ENCODE data around the gene CACNA1B. TPM values are rescaled to one million over a fixed set of nuclear protein-coding genes. Genes with fewer than 3 reads are reported as not detected.
"Not testable (repeated sequence)": the region's sequence is repeated elsewhere in the genome, so short reads cannot be mapped to it uniquely, and the experiment has no call there.

CACNA1B gene
- total and polyA plus RNA-seq, 7 experiments from 2014 or later: 0.07 TPM; not detected in 6

DNA sequence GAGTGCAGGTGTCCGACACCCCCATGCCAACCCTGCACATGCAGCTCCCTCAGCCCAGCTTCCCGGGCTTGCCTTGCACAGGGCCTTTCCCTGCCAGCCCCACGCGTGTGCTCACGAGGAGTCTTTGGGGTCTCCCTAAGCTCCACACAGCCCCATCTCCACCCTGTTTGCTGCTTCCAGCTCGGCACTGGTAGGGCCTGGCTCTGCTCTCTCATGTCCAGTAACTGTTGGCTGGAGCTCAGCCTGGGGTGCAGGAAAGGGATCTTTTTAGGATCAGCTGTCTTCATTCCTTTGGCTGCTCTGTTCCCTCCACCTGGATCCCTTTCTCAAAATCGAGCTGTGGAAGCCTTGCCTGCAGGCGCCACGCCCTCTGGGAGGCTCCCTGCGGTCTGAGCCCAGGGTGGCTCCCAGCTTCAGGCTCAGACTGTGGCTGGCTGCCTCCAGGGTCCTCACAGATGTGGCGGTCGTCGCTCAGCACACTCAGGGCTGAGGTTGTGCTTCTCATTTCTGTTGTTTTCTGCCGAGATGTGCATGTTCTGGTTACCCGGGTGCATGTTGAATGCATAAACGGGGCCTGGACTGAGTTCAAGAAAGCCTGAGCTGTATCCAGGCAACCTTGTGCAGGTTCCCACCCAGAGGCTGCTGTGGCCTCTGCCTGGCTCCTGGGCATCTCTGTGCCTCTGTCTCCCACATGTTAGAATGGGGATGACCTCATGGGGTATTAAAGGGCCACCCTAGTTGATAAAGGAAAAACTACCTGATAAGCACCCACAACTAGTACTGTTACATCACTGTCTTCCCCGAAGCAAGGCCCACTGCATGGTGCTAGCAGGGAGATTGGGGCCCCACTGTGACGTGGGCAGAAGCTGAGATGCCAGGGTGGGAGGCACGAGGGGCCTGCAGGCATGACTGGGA is 4.3 kb downstream of the CACNA1B start:
- CTCF ChIA-PET: no interaction called here
- no peaks in the 10 kb centered on the region for H3K4me1 ChIP-seq (ENCODE audit: control insufficient read depth in 2 of 2, insufficient read depth in 2 of 2, low read length in 2 of 2)
- no peaks in the 10 kb centered on the region for H3K36me3 Mint-ChIP-seq
- H3K27me3 Mint-ChIP-seq: peaks cover 2 to 26% (median 11%) of the 10 kb centered on the region in 5 donors
- ATAC-seq (no peak), DNase-seq (no peak)
- H3K27ac Mint-ChIP-seq: no peak overlapping the region
- POLR2A ChIA-PET: no interaction called here
- H3K9me3 ChIP-seq (ENCODE audit: control insufficient read depth in 2 of 3, low read length in 3 of 3): no peaks in the 10 kb centered on the region
- peaks cover 0 to 4% (median 0%) of the 10 kb centered on the region in 7 donors for H3K4me1 Mint-ChIP-seq
- no peaks in the 10 kb centered on the region for H3K27me3 ChIP-seq (ENCODE audit: control insufficient read depth in 2 of 2, insufficient read depth in 2 of 2, low read length in 2 of 2)
- H3K27ac ChIP-seq (ENCODE audit: low read depth, low read length): no peak overlapping the region
- no peak overlapping the region for H3K4me3 Mint-ChIP-seq
- H3K4me3 ChIP-seq (ENCODE audit: low read length): no peak overlapping the region
- intact Hi-C loops (cut with micrococcal nuclease): no loop called here
- H3K9me3 Mint-ChIP-seq: peaks cover 0 to 2% (median 0%) of the 10 kb centered on the region in 11 donors
- no peaks in the 10 kb centered on the region for H3K36me3 ChIP-seq (ENCODE audit: control insufficient read depth in 2 of 3, insufficient read depth in 3 of 3, low read length in 3 of 3)

DNA sequence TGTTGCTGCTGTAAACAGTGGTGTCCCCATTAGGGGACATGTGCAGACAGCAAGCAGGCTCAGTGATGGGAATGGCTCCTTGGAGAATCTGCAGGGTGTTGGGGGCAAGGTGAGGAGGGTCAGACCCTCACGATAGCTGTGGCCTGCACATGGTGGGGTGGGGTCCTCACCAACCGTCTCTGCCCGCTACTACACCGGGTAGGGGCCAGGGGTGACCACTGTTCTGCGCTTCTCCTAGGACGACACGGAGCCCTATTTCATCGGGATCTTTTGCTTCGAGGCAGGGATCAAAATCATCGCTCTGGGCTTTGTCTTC is 4.9 kb downstream of the CACNA1B start:
- ChIA-PET CTCF (no interaction called here), POLR2A (no interaction called here)
- no peaks in the 10 kb centered on the region for H3K27me3 ChIP-seq (ENCODE audit: control insufficient read depth in 2 of 2, insufficient read depth in 2 of 2, low read length in 2 of 2)
- H3K4me1 Mint-ChIP-seq: peaks cover 0 to 4% (median 0%) of the 10 kb centered on the region in 7 donors
- H3K9me3 ChIP-seq (ENCODE audit: control insufficient read depth in 2 of 3, low read length in 3 of 3): no peaks in the 10 kb centered on the region
- peaks cover 0 to 2% (median 0%) of the 10 kb centered on the region in 11 donors for H3K9me3 Mint-ChIP-seq
- H3K4me1 ChIP-seq (ENCODE audit: control insufficient read depth in 2 of 2, insufficient read depth in 2 of 2, low read length in 2 of 2): no peaks in the 10 kb centered on the region
- no peak for ATAC-seq
- intact Hi-C loops (cut with micrococcal nuclease): no loop called here
- no peak overlapping the region for H3K4me3 ChIP-seq (ENCODE audit: low read length)
- no peak overlapping the region for H3K4me3 Mint-ChIP-seq
- H3K27ac ChIP-seq (ENCODE audit: low read depth, low read length): no peak overlapping the region
- peaks cover 2 to 26% (median 10%) of the 10 kb centered on the region in 5 donors for H3K27me3 Mint-ChIP-seq
- no peaks in the 10 kb centered on the region for H3K36me3 ChIP-seq (ENCODE audit: control insufficient read depth in 2 of 3, insufficient read depth in 3 of 3, low read length in 3 of 3)
- no peaks in the 10 kb centered on the region for H3K36me3 Mint-ChIP-seq
- no peak for DNase-seq
- no peak overlapping the region for H3K27ac Mint-ChIP-seq

DNA sequence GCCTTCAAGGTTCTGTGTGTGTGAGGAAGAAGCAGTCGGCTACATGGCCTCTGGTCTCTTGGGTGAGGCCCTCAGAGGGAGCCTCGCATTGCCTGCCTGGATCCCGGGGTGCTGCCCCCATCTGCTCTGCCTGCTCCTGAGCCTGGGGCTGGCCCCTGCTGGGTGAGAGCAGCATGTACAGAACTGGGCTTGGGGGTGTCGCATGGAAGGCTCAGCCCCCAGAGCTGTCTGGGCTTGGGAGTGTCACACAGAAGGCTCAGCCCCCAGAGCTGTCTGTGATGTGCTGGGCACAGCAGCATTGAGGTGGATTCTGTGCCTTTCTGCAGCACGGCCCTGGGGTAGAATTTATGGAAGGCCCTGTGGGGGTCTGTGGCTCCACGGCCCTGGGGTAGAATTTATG is 6.4 kb downstream of the CACNA1B start:
- H3K4me1 Mint-ChIP-seq; DNase-seq; CTCF ChIA-PET; H3K4me1 ChIP-seq (ENCODE audit: control insufficient read depth in 2 of 2, insufficient read depth in 2 of 2, low read length in 2 of 2); H3K9me3 ChIP-seq (ENCODE audit: control insufficient read depth in 2 of 3, low read length in 3 of 3); ATAC-seq; intact Hi-C loops (cut with micrococcal nuclease); H3K27ac Mint-ChIP-seq; H3K4me3 ChIP-seq (ENCODE audit: low read length); H3K4me3 Mint-ChIP-seq; H3K36me3 Mint-ChIP-seq; H3K36me3 ChIP-seq (ENCODE audit: control insufficient read depth in 2 of 3, insufficient read depth in 3 of 3, low read length in 3 of 3); POLR2A ChIA-PET; H3K27me3 ChIP-seq (ENCODE audit: control insufficient read depth in 2 of 2, insufficient read depth in 2 of 2, low read length in 2 of 2); H3K9me3 Mint-ChIP-seq; H3K27ac ChIP-seq (ENCODE audit: low read depth, low read length): not testable (repeated sequence)
- peaks cover 2 to 26% (median 10%) of the 10 kb centered on the region in 5 donors for H3K27me3 Mint-ChIP-seq

DNA sequence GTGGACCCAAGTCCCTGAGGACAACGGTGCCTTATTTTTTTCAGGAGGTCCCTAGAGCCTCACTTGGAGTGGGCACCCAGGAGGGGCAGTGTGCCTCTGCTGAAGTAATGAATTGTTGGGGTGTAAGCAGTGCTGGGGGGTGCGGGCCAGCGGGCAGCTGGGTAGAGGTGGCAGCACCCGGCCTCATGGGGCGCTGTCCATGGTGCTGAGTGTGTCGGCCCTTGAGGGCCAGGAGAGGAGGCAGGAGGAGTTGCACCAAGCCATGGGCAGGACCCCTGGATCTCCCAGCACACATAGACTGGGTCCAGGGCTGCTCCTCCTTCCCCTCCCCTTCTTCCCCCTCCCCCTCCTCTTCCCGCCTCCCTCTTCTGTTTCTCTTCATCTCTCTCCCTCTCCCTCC is 7.0 kb downstream of the CACNA1B start:
- ATAC-seq, H3K4me3 Mint-ChIP-seq: not testable (repeated sequence)
- peak in 1 of 9 donors; percentile 15 for DNase-seq

DNA sequence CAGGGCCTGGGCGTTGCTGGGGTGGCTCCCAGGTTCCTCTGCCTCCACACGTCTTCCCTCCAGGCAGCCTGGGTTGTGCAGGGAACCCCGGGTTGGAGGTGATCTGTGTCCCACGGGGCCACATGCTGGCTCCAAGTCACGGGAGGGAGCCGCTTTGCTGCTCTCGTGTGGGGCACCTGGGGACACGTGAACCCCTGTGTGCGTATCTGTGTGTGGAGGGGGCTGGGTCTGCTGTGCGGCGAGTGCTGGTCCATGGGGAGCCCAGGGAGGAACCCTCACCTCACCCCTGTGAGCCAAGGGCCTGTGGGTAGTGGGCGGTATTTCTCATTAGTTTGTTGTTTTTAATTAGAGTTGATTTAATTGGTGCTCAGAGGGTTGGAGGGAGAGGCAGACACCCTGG is 7.5 kb downstream of the CACNA1B start:
- H3K27me3 ChIP-seq (ENCODE audit: control insufficient read depth in 2 of 2, insufficient read depth in 2 of 2, low read length in 2 of 2); H3K4me3 ChIP-seq (ENCODE audit: low read length); H3K9me3 Mint-ChIP-seq; intact Hi-C loops (cut with micrococcal nuclease); H3K4me1 Mint-ChIP-seq; H3K27ac Mint-ChIP-seq; H3K4me3 Mint-ChIP-seq; H3K9me3 ChIP-seq (ENCODE audit: control insufficient read depth in 2 of 3, low read length in 3 of 3); H3K36me3 ChIP-seq (ENCODE audit: control insufficient read depth in 2 of 3, insufficient read depth in 3 of 3, low read length in 3 of 3); POLR2A ChIA-PET; H3K36me3 Mint-ChIP-seq; DNase-seq; H3K27ac ChIP-seq (ENCODE audit: low read depth, low read length); ATAC-seq; CTCF ChIA-PET; H3K4me1 ChIP-seq (ENCODE audit: control insufficient read depth in 2 of 2, insufficient read depth in 2 of 2, low read length in 2 of 2): not testable (repeated sequence)
- peaks cover 0 to 14% (median 2%) of the 10 kb centered on the region in 5 donors for H3K27me3 Mint-ChIP-seq

More for the DNA sequence above, 7.0 kb downstream of the CACNA1B start:
- H3K9me3 ChIP-seq (ENCODE audit: control insufficient read depth in 2 of 3, low read length in 3 of 3); H3K36me3 ChIP-seq (ENCODE audit: control insufficient read depth in 2 of 3, insufficient read depth in 3 of 3, low read length in 3 of 3); CTCF ChIA-PET; H3K4me1 Mint-ChIP-seq; H3K9me3 Mint-ChIP-seq; H3K27me3 ChIP-seq (ENCODE audit: control insufficient read depth in 2 of 2, insufficient read depth in 2 of 2, low read length in 2 of 2); POLR2A ChIA-PET; H3K36me3 Mint-ChIP-seq; H3K27ac ChIP-seq (ENCODE audit: low read depth, low read length); H3K27ac Mint-ChIP-seq; H3K4me1 ChIP-seq (ENCODE audit: control insufficient read depth in 2 of 2, insufficient read depth in 2 of 2, low read length in 2 of 2); intact Hi-C loops (cut with micrococcal nuclease); H3K4me3 ChIP-seq (ENCODE audit: low read length): not testable (repeated sequence)
- H3K27me3 Mint-ChIP-seq: peaks cover 0 to 20% (median 8%) of the 10 kb centered on the region in 5 donors

DNA sequence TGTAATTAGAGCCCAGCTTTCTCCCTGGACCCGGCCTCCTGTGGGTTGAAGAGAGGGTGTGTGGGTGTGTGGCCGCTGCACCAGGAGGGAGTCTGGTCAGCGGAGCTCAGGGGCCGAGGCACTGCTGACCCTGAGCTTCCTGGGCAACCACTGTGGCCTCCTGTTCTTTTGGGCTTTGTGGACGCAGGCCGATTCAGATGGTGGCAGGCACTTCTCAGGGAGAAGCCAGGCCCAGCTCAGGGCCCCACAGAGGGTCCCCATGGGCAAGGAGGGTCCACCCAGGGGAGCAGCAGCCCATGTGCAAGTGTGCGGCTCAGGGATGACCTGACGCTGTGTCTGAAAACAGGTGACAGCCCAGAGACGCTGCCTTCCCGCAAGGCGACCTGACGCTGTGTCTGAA is 11.0 kb downstream of the CACNA1B start:
- DNase-seq; intact Hi-C loops (cut with micrococcal nuclease); H3K4me3 ChIP-seq (ENCODE audit: low read length); POLR2A ChIA-PET; H3K27ac ChIP-seq (ENCODE audit: low read depth, low read length); H3K9me3 ChIP-seq (ENCODE audit: control insufficient read depth in 2 of 3, low read length in 3 of 3); CTCF ChIA-PET; H3K36me3 ChIP-seq (ENCODE audit: control insufficient read depth in 2 of 3, insufficient read depth in 3 of 3, low read length in 3 of 3); ATAC-seq; H3K9me3 Mint-ChIP-seq; H3K4me1 Mint-ChIP-seq; H3K4me3 Mint-ChIP-seq; H3K27me3 Mint-ChIP-seq; H3K36me3 Mint-ChIP-seq; H3K27me3 ChIP-seq (ENCODE audit: control insufficient read depth in 2 of 2, insufficient read depth in 2 of 2, low read length in 2 of 2); H3K27ac Mint-ChIP-seq; H3K4me1 ChIP-seq (ENCODE audit: control insufficient read depth in 2 of 2, insufficient read depth in 2 of 2, low read length in 2 of 2): not testable (repeated sequence)

DNA sequence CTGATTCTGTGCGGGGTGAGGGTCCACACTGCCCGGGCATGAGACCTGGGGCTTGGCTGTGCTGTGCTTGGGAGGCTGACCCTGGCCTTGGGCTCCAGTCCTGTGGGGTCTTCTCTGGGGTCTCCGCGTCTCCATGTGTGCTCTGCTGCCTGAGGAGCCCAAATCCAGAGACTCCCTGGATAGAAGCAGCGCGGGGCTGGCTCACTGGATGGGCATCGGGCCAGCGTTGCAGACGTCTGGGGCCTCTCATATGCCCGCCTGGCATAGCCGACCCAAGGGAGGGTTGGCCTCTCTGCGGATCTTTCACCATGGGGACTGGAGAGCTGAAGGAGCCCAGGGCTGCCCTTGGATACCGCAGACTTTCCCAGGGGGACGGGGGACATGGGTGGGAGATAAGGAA is 12.4 kb downstream of the CACNA1B start:
- H3K4me1 Mint-ChIP-seq; H3K9me3 ChIP-seq (ENCODE audit: control insufficient read depth in 2 of 3, low read length in 3 of 3); H3K27me3 Mint-ChIP-seq; H3K27ac Mint-ChIP-seq; H3K9me3 Mint-ChIP-seq; H3K36me3 Mint-ChIP-seq; H3K27ac ChIP-seq (ENCODE audit: low read depth, low read length); H3K27me3 ChIP-seq (ENCODE audit: control insufficient read depth in 2 of 2, insufficient read depth in 2 of 2, low read length in 2 of 2); CTCF ChIA-PET; H3K4me3 ChIP-seq (ENCODE audit: low read length); DNase-seq; POLR2A ChIA-PET; H3K4me3 Mint-ChIP-seq; H3K4me1 ChIP-seq (ENCODE audit: control insufficient read depth in 2 of 2, insufficient read depth in 2 of 2, low read length in 2 of 2); H3K36me3 ChIP-seq (ENCODE audit: control insufficient read depth in 2 of 3, insufficient read depth in 3 of 3, low read length in 3 of 3); intact Hi-C loops (cut with micrococcal nuclease): not testable (repeated sequence)
- peak; percentile 24 for ATAC-seq

All from naive thymus-derived CD4-positive, alpha-beta T cell (primary cell).